ENCODE measurements around the gene CSNK2B.

DNA sequence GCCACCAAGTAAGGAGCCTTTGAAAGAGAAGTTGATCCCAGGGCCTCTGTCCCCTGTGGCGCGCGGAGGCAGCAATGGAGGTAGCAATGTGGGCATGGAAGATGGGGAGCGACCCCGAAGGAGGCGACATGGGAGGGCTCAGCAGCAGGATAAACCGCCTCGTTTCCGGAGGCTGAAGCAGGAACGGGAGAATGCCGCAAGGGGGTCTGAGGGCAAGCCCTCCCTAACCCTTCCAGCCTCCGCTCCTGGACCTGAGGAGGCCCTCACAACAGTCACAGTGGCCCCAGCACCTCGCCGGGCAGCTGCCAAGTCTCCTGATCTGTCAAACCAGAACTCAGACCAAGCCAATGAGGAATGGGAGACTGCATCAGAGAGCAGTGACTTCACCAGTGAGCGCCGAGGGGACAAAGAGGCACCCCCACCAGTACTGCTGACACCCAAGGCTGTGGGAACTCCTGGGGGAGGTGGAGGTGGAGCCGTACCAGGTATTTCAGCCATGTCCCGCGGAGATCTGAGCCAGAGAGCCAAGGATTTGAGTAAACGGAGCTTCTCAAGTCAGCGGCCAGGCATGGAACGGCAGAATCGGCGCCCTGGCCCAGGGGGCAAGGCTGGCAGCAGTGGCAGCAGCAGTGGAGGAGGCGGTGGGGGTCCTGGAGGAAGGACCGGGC is 33.5 kb upstream of the CSNK2B start:
- TF ChIP-seq, protein P1, sequence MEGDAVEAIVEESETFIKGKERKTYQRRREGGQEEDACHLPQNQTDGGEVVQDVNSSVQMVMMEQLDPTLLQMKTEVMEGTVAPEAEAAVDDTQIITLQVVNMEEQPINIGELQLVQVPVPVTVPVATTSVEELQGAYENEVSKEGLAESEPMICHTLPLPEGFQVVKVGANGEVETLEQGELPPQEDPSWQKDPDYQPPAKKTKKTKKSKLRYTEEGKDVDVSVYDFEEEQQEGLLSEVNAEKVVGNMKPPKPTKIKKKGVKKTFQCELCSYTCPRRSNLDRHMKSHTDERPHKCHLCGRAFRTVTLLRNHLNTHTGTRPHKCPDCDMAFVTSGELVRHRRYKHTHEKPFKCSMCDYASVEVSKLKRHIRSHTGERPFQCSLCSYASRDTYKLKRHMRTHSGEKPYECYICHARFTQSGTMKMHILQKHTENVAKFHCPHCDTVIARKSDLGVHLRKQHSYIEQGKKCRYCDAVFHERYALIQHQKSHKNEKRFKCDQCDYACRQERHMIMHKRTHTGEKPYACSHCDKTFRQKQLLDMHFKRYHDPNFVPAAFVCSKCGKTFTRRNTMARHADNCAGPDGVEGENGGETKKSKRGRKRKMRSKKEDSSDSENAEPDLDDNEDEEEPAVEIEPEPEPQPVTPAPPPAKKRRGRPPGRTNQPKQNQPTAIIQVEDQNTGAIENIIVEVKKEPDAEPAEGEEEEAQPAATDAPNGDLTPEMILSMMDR (IDR thresholded peaks at IDR 0.05): no peak
- TF ChIP-seq EZH2 (IDR thresholded peaks at IDR 0.05): no peak
